ENCODE results near the gene FBXO44. TPM values are rescaled to one million over a fixed set of nuclear protein-coding genes. Genes with fewer than 3 reads are reported as not detected.
A peak's percentile ranks its signal among the peaks of the same experiment; 100 is the strongest.

The FBXO44 gene
- total RNA-seq, 2 experiments from 2014 or later = 30.4 to 32.4 TPM

DNA sequence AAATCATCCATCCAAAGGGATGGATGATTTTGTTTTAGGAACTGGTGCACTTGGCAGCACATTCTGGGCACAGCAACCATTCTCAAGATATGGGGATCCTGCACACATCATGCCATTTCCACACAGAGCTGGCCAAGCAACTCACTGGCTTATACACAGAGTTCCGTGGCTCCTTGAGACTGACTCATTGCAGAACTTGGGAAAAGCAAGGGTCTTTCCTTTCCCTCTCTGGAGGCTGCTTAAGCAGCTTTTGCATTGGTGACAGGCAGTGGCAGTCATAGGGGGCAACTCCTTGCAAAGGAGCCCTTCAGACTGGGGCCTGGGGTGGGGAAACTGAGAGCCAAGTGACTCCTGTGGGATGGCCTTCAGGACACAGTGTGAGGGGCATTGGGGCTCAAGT lies 28.1 kb downstream of the FBXO44 start:
- Mint-ChIP-seq H3K27ac (no peak overlapping the region), H3K27me3 (peaks cover 19% of the 10 kb centered on the region), H3K4me1 (peaks cover 16% of the 10 kb centered on the region), H3K9me3 (no peaks in the 10 kb centered on the region), H3K4me3 (no peak overlapping the region), H3K36me3 (ENCODE audit: low read depth) (no peaks in the 10 kb centered on the region)
- DNase-seq = no peak
- CTCF ChIA-PET = interaction anchor here (1.0 to 2.9 kb wide), 3 partner anchors 19 to 40 kb away, joined by 3 to 34 read pairs (median 3); partner anchors contain the start of gene FBXO6
- POLR2A ChIA-PET = interaction anchor here (0.7 to 5.2 kb wide), 7 partner anchors 8 to 225 kb away, joined by 3 to 53 read pairs (median 14); partner anchors contain the start of genes DRAXIN and FBXO6

GRCh38 chr1:11684070-11684469 lies 29.4 kb downstream of the FBXO44 start:
- H3K27me3 Mint-ChIP-seq = peaks cover 27% of the 10 kb centered on the region
- H3K4me1 Mint-ChIP-seq = peaks cover 12% of the 10 kb centered on the region
- H3K27ac Mint-ChIP-seq = no peak overlapping the region
- CTCF ChIA-PET = interaction anchor here (1.1 kb wide), 1 partner anchor 34 kb away, joined by 3 read pairs; no protein-coding TSS in a partner anchor
- H3K9me3 Mint-ChIP-seq = no peaks in the 10 kb centered on the region
- no peaks in the 10 kb centered on the region for H3K36me3 Mint-ChIP-seq (ENCODE audit: low read depth)
- no peak for DNase-seq
- POLR2A ChIA-PET = no interaction called here
- H3K4me3 Mint-ChIP-seq = no peak overlapping the region

- no peaks in the 10 kb centered on the region for H3K36me3 Mint-ChIP-seq (ENCODE audit: low read depth)
- no peak for DNase-seq
- ChIA-PET CTCF (interaction anchor here (1.2 to 1.7 kb wide), 2 partner anchors 21 to 34 kb away, joined by 3 to 10 read pairs; partner anchors contain the start of gene FBXO6), POLR2A (interaction anchor here (0.7 to 2.4 kb wide), 2 partner anchors 21 to 223 kb away, joined by 5 to 8 read pairs; partner anchors contain the start of gene FBXO6)
- peaks cover 38% of the 10 kb centered on the region for H3K27me3 Mint-ChIP-seq
- H3K4me3 Mint-ChIP-seq = no peak overlapping the region
- no peak overlapping the region for H3K27ac Mint-ChIP-seq
- peaks cover 4% of the 10 kb centered on the region for H3K4me1 Mint-ChIP-seq
- H3K9me3 Mint-ChIP-seq = no peaks in the 10 kb centered on the region
Observed at GRCh38 chr1:11685210-11685752, 30.6 kb downstream of the FBXO44 start.

DNA sequence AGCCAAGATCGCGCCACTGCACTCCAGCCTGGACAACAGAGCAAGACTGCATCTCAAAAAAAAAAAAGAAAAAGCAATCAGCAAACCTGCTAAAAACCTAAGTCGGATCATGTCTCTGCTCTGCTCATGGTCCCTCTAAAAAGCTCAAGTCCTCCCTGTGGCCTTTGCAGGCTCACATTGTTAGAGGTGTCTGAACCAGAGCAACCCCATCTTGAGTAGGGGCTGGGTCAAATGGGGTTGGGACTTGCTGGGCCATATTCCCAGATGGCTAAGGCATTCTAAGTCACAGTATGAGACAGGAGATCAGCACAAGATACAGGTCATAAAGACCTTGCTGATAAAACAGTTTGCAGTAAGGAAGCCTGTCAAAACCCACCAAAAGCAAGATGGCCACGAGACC lies 33.8 kb downstream of the FBXO44 start:
- no peaks in the 10 kb centered on the region for H3K36me3 Mint-ChIP-seq (ENCODE audit: low read depth)
- no peak overlapping the region for H3K4me3 Mint-ChIP-seq
- peaks cover 22% of the 10 kb centered on the region for H3K4me1 Mint-ChIP-seq
- H3K27me3 Mint-ChIP-seq = peaks cover 55% of the 10 kb centered on the region
- no peak overlapping the region for H3K27ac Mint-ChIP-seq
- CTCF ChIA-PET = no interaction called here
- POLR2A ChIA-PET = interaction anchor here (1.2 to 3.2 kb wide), 2 partner anchors 24 to 220 kb away, joined by 3 to 11 read pairs; partner anchors contain the start of gene FBXO6
- no peak for DNase-seq
- no peaks in the 10 kb centered on the region for H3K9me3 Mint-ChIP-seq

DNA sequence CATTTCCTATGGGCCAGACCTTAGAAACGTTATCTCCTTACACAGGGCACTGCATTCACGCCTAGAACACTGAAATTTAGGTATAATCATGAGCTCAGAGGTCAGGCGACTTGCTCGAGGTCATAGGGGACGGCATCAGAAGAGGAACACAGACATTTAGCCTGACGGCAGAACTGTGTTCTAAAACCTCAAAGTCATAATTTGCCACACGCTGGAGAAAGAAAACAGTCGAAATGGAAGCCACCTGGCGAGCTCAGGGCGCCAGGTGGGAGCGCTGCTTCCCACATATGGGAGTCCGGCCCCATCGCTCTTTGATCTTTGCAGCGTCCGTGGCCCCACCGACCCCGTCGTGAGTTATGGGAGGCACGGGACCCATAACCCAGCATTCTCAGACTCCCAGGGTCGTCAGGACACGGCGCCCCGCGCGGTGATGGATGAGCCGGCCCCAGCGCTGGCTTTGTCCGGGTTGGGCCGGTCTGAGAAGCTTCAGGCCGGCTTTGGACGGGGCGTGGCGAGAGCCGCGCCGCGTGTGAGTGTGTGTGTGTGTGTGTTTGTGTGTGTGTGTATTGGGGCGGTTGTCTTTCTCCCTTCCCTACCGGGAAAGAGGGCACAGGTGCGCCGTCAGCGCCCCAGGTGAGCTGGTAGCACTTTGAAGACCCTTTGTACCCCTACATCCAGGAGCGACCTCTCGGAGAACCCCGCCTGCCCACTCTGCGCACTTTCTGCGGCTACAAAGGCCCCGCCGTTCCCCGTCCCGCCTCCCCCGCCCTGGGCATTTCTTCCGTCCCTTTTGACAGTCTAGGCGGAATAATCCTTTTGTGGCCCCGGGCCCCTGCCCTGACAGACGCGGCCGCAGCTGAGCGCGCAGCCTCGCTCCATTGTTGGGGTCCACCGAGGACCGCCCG lies 36.0 kb downstream of the FBXO44 start:
- no peak for DNase-seq
- Mint-ChIP-seq H3K4me3 (no peak overlapping the region), H3K36me3 (ENCODE audit: low read depth) (no peaks in the 10 kb centered on the region), H3K4me1 (peaks cover 28% of the 10 kb centered on the region), H3K27me3 (peaks cover 58% of the 10 kb centered on the region), H3K27ac (no peak overlapping the region), H3K9me3 (no peaks in the 10 kb centered on the region)
- CTCF ChIA-PET = interaction anchor here (0.7 to 2.2 kb wide), 3 partner anchors 26 to 29 kb away, joined by 3 to 11 read pairs (median 4); partner anchors contain the start of gene FBXO6
- POLR2A ChIA-PET = interaction anchor here (1.3 to 3.2 kb wide), 5 partner anchors 9 to 218 kb away, joined by 3 to 14 read pairs (median 4); partner anchors contain the start of genes FBXO6 and MAD2L2

- no peak within 1 kb of the TSS for H3K27ac Mint-ChIP-seq
- ChIA-PET CTCF (interaction anchor here (0.9 to 2.2 kb wide), 2 partner anchors 29 to 41 kb away, joined by 4 to 11 read pairs; no protein-coding TSS in a partner anchor), POLR2A (interaction anchor here (1.3 to 3.2 kb wide), 4 partner anchors 10 to 217 kb away, joined by 3 to 14 read pairs (median 8); partner anchors contain the start of genes FBXO6 and MAD2L2)
- peak within 1 kb of the TSS; percentile 49 for H3K4me3 Mint-ChIP-seq
- no peak for DNase-seq
- peaks cover 28% of the 10 kb centered on the region for H3K4me1 Mint-ChIP-seq
- H3K9me3 Mint-ChIP-seq = no peaks in the 10 kb centered on the region
- peaks cover 54% of the 10 kb centered on the region for H3K27me3 Mint-ChIP-seq
- no peaks in the 10 kb centered on the region for H3K36me3 Mint-ChIP-seq (ENCODE audit: low read depth)
Observed at GRCh38 chr1:11691302-11691914, 36.7 kb downstream of the FBXO44 start, which contains the start of gene DRAXIN. Gene DRAXIN (plus strand): TSS chr1:11691710. CDS start chr1:11706259, 14,549 bp downstream.

- POLR2A ChIA-PET = interaction anchor here (1.2 to 2.9 kb wide), 4 partner anchors 10 to 216 kb away, joined by 3 to 14 read pairs (median 12); partner anchors contain the start of gene MAD2L2
- Mint-ChIP-seq H3K36me3 (ENCODE audit: low read depth) (no peaks in the 10 kb centered on the region), H3K27ac (no peak overlapping the region)
Observed at GRCh38 chr1:11691928-11692711, 37.4 kb downstream of the FBXO44 start.

DNA sequence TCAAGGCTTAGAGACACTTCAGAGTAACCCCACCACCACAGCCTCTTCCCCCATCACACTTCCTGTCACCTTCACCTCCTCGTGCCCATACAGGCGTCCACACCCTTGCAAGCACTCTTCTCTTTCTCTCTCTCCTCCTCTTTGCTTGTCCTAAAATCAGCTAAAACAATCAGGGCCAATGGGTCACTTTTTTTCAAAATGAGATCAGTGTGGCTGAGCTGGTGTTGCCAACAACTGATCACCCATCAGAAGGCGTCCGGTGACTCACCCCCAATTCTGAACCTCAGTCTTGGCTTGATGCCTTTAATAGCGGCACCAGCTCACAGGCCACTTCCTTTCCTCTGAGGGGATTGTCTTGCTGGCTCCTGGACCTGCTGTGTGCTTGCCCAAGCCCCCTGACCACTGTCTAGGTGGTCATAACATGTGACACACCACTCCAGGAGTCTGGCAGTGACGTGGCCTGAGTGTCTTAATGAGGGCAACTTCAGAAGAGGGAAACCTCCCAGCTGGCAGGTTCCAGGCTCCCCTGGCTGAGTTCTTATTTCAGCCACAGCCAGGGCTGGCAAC lies 38.4 kb downstream of the FBXO44 start:
- Mint-ChIP-seq H3K36me3 (ENCODE audit: low read depth) (no peaks in the 10 kb centered on the region), H3K27ac (peak overlapping the region; percentile 23), H3K4me3 (peak overlapping the region; percentile 28), H3K9me3 (no peaks in the 10 kb centered on the region), H3K4me1 (peaks cover 31% of the 10 kb centered on the region), H3K27me3 (peaks cover 49% of the 10 kb centered on the region)
- DNase-seq = peak; percentile 72
- ChIA-PET CTCF (interaction anchor here (1.0 to 2.3 kb wide), 5 partner anchors 12 to 42 kb away, joined by 3 to 9 read pairs (median 6); partner anchors contain the start of genes FBXO6 and MAD2L2), POLR2A (interaction anchor here (0.7 to 1.9 kb wide), 7 partner anchors 12 to 217 kb away, joined by 3 to 13 read pairs (median 3); partner anchors contain the start of genes AGTRAP, FBXO6 and MAD2L2)

More at GRCh38 chr1:11691928-11692711, 37.4 kb downstream of the FBXO44 start:
- CTCF ChIA-PET = interaction anchor here (0.9 to 2.3 kb wide), 5 partner anchors 11 to 41 kb away, joined by 3 to 11 read pairs (median 6); partner anchors contain the start of gene MAD2L2
- Mint-ChIP-seq H3K4me1 (peaks cover 28% of the 10 kb centered on the region), H3K27me3 (peaks cover 54% of the 10 kb centered on the region), H3K4me3 (peak overlapping the region; percentile 49), H3K9me3 (no peaks in the 10 kb centered on the region)
- no peak for DNase-seq

GRCh38 chr1:11693917-11694316 lies 39.2 kb downstream of the FBXO44 start:
- no peak for DNase-seq
- Mint-ChIP-seq H3K4me1 (peaks cover 31% of the 10 kb centered on the region), H3K4me3 (no peak overlapping the region), H3K9me3 (no peaks in the 10 kb centered on the region), H3K27me3 (peaks cover 47% of the 10 kb centered on the region), H3K36me3 (ENCODE audit: low read depth) (no peaks in the 10 kb centered on the region), H3K27ac (peak overlapping the region; percentile 59)
- ChIA-PET CTCF (interaction anchor here (1.0 to 2.3 kb wide), 3 partner anchors 17 to 29 kb away, joined by 3 to 9 read pairs (median 7); partner anchors contain the start of gene FBXO6), POLR2A (interaction anchor here (1.2 to 3.6 kb wide), 4 partner anchors 12 to 216 kb away, joined by 3 to 18 read pairs (median 12); partner anchors contain the start of genes FBXO6 and MAD2L2)

DNA sequence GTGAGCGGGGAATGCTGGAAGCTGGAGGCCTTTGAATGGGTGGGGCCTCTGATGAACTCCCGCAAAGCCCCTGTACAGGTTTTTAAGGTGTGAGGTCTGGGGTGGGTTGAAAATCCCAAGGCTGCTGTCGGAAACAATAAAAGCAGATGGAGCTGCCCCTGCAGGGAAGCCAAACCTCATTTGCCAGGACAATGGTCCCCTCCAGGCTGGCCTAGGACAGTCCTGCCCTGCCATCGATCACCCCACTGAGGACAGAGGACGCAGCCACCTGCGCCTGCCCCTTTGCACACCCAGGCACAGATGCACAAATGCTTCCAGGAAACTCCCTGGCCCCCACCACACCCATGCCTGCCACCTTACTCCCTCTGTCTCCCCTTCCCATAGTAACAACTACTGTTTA lies 41.2 kb downstream of the FBXO44 start:
- H3K36me3 Mint-ChIP-seq (ENCODE audit: low read depth) = no peaks in the 10 kb centered on the region
- ChIA-PET POLR2A (interaction anchor here (1.2 to 3.6 kb wide), 3 partner anchors 14 to 212 kb away, joined by 4 to 18 read pairs (median 5); partner anchors contain the start of gene FBXO6), CTCF (interaction anchor here (1.3 to 1.9 kb wide), 2 partner anchors 24 to 31 kb away, joined by 4 to 10 read pairs; partner anchors contain the start of gene FBXO6)
- peaks cover 34% of the 10 kb centered on the region for H3K27me3 Mint-ChIP-seq
- H3K4me1 Mint-ChIP-seq = peaks cover 25% of the 10 kb centered on the region
- H3K4me3 Mint-ChIP-seq = no peak overlapping the region
- H3K9me3 Mint-ChIP-seq = no peaks in the 10 kb centered on the region
- no peak for DNase-seq
- no peak overlapping the region for H3K27ac Mint-ChIP-seq

Data from activated CD4-positive, alpha-beta memory T cell treated with anti-CD3 and anti-CD28 coated beads, Interleukin-2, amount 10 ng/mL, durations not matched to agents 7 days and 5 days (primary cell).